Nucleus accumbens (tissue), 56 donors: ENCODE results near the gene SPACA6.
"Not testable (repeated sequence)": the region's sequence is repeated elsewhere in the genome, so short reads cannot be mapped to it uniquely, and the experiment has no call there.

Experiments used
- DNase-seq, 56 donors: peaks; one replicate each; lab custom pipeline; 2025; lab: John Stamatoyannopoulos, UW

The SPACA6 gene

GRCh38 chr19:51693260-51693659 is at the start of gene SPACA6:
Gene SPACA6, plus strand, starts transcription at chr19:51693330. Its CDS starts 197 bp downstream, at chr19:51693527.
- DNase-seq: no peak

- DNase-seq: no peak
These were observed 48.4 kb upstream of the SPACA6 start for GRCh38 chr19:51644636-51645271.

- not testable (repeated sequence) for DNase-seq
These were observed 46.4 kb upstream of the SPACA6 start, which contains the start of gene SIGLEC14 for GRCh38 chr19:51646730-51647129. Gene SIGLEC14, minus strand, starts transcription at chr19:51646825. Its CDS starts 66 bp downstream, at chr19:51646759.

GRCh38 chr19:51647318-51647717 is 45.8 kb upstream of the SPACA6 start:
- no peak for DNase-seq

GRCh38 chr19:51651216-51651846 is 41.8 kb upstream of the SPACA6 start:
- DNase-seq: peak in 1 of 56 donors; percentile 33

- DNase-seq: no peak
These were observed 40.9 kb upstream of the SPACA6 start for GRCh38 chr19:51652266-51652665.

- no peak for DNase-seq
These were observed 40.0 kb upstream of the SPACA6 start for GRCh38 chr19:51653162-51653561.

GRCh38 chr19:51654783-51655182 is 38.3 kb upstream of the SPACA6 start:
- no peak for DNase-seq

- DNase-seq: peak in 50 of 56 donors; percentile 5 to 87 (median 44)
These were observed 32.0 kb upstream of the SPACA6 start for GRCh38 chr19:51660975-51661600.

- DNase-seq: no peak
These were observed 29.5 kb upstream of the SPACA6 start for GRCh38 chr19:51663650-51664049.

GRCh38 chr19:51664131-51664530 is 29.0 kb upstream of the SPACA6 start:
- DNase-seq: no peak

GRCh38 chr19:51664997-51665396 is 28.1 kb upstream of the SPACA6 start:
- no peak for DNase-seq

- no peak for DNase-seq
These were observed 24.9 kb upstream of the SPACA6 start for GRCh38 chr19:51668216-51668615.

GRCh38 chr19:51675911-51676565 is 17.1 kb upstream of the SPACA6 start:
- not testable (repeated sequence) for DNase-seq

- no peak for DNase-seq
These were observed 16.5 kb upstream of the SPACA6 start for GRCh38 chr19:51676566-51677083.

GRCh38 chr19:51680474-51680873 is 12.7 kb upstream of the SPACA6 start:
- no peak for DNase-seq

- no peak for DNase-seq
These were observed 11.7 kb upstream of the SPACA6 start for GRCh38 chr19:51681286-51681941.

- no peak for DNase-seq
These were observed 7.0 kb upstream of the SPACA6 start for GRCh38 chr19:51686171-51686570.

GRCh38 chr19:51687791-51688670 is 5.1 kb upstream of the SPACA6 start:
- DNase-seq: peak in 43 of 56 donors; percentile 11 to 73 (median 49)
